Measurements from ENCODE around the gene FAM163B. TPM values are rescaled to one million over a fixed set of nuclear protein-coding genes. Genes with fewer than 3 reads are reported as not detected.

FAM163B gene
- total and polyA plus RNA-seq, 9 of the 15 experiments (the other 6 are each of a cell fraction or from before 2014, with no cell fraction given) = not detected

- no peak for TF ChIP-seq CHAMP1 (IDR thresholded peaks at IDR 0.05)
- no peak for TF ChIP-seq BRF1 (IDR thresholded peaks at IDR 0.05; ENCODE audit: borderline replicate concordance, extremely low read depth, insufficient read length)
Observed at GRCh38 chr9:133528876-133529241, 80.3 kb downstream of the FAM163B start (continued).

GRCh38 chr9:133528001-133528875 lies 81.0 kb downstream of the FAM163B start:
- POLR2A ChIA-PET = interaction anchor here (1.4 kb wide), 1 partner anchor 15 kb away, joined by 6 read pairs; no protein-coding TSS in a partner anchor

More at GRCh38 chr9:133528001-133528875, 81.0 kb downstream of the FAM163B start:
- CTCF ChIA-PET (ENCODE audit: low intra/inter-chr PET ratio) = no interaction called here
- WGBS (ENCODE audit: insufficient coverage, low coverage, missing lambda C conversion rate) = 3% methylated on average over 18 of the region's 22 CpGs
- TF ChIP-seq SMC3 (conservative IDR thresholded peaks at IDR 0.05; ENCODE audit: insufficient read depth, low read depth, low read length) = no peak
- no peak for TF ChIP-seq SNIP1 (IDR thresholded peaks at IDR 0.05; ENCODE audit: low read depth)
- TF ChIP-seq CCNT2 (IDR thresholded peaks at IDR 0.05; ENCODE audit: borderline replicate concordance, extremely low read depth, insufficient read length, low read depth, low read length) = no peak
- no peak for TF ChIP-seq ZEB2 (IDR thresholded peaks at IDR 0.05)
- no peak for TF ChIP-seq ZNF77 (CRISPR knock-in tag; IDR thresholded peaks at IDR 0.05)
- no peak for TF ChIP-seq ZNF644 (tag; IDR thresholded peaks at IDR 0.05; ENCODE audit: low read depth)
- no peak for FAIRE-seq
- intact Hi-C loops (cut with micrococcal nuclease) (no loop called here), in situ Hi-C loops (cut with MboI) (no loop called here)
- H3K4me1 ChIP-seq (replicated peaks in 1 of 2; ENCODE audit: control insufficient read depth in 2 of 2, insufficient read depth in 2 of 2, low read length in 2 of 2) = peaks cover 0 to 19% of the 10 kb centered on the region in 2 experiments; a peak in 1 of 5 replicates
- no peaks in the 10 kb centered on the region for H3K36me3 ChIP-seq (ENCODE audit: control insufficient read depth, insufficient read depth, low read length)
- H3K27ac ChIP-seq (ENCODE audit: extremely low read depth, low read depth, low read length) = no peak overlapping the region
- no peak overlapping the region for H2AFZ ChIP-seq (ENCODE audit: low read depth, low read length)
- peaks cover 23% of the 10 kb centered on the region for H4K20me1 ChIP-seq (replicated peaks; ENCODE audit: control insufficient read depth, insufficient read depth, low read length)
- no peaks in the 10 kb centered on the region for H3K9me3 ChIP-seq (replicated peaks; ENCODE audit: control insufficient read depth, insufficient read depth, low read depth, low read length)
- no peak for DNase-seq (ENCODE audit: extremely low read depth in 1 of 4, low spot score in 3 of 4)
- no TSS peak for BruUV-seq (replicated peaks)
- H3K9ac ChIP-seq (ENCODE audit: insufficient read depth in 1 of 2, low read depth in 2 of 2, low read length in 2 of 2) = no peak overlapping the region
- H3K79me2 ChIP-seq (ENCODE audit: control insufficient read depth, insufficient read depth, low read length) = no peaks in the 10 kb centered on the region
- H3K4me3 ChIP-seq = no peak overlapping the region
- no peak for ATAC-seq
- H3K9me1 ChIP-seq (ENCODE audit: control insufficient read depth, insufficient read depth, low read length) = no peaks in the 10 kb centered on the region
- peaks cover 66 to 91% of the 10 kb centered on the region in 2 experiments; a peak in 4 of 5 replicates for H3K27me3 ChIP-seq (ENCODE audit: control insufficient read depth in 2 of 2, insufficient read depth in 2 of 2, low read length in 2 of 2)
- H3K4me2 ChIP-seq (ENCODE audit: insufficient read depth, low read length) = no peak overlapping the region

Data from K562 (cell line).